HG03095 (cell line): ENCODE results near the gene PM20D2.

Source experiments
- ATAC-seq: cut with Tn5 transposase; IDR thresholded peaks from one replicate; pipeline ENCODE4 v1.9.1; 2021; ENCODE audit warnings: moderate library complexity; ENCODE audit not compliant: unreplicated experiment

Gene PM20D2

DNA sequence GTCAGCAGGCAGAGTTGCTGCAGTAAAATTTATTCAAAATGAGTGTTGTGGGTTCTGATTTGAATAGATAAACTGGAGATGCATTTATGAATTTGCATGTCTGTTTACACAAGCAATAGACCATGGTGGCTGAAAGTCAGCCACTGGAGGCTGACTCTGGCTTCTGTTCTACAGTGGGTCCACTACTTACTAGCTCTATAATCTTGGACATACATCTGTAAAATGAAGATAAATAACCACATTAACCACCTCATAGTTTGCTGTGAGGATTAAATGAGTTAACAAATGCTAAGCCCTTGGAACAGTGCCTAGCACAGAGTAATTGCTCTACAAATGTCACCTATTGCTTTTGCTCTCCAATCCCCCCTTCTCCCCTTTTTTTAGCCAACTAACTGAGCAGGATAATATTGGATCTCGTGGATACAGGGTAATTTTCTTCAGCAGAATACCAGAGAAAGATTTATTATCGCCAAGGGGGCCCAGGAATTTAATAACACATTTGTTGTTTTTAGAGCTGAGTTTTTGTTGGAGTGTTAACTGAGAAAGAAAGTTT is 1.4 kb upstream of the PM20D2 start:
- peak; percentile 39 for ATAC-seq

DNA sequence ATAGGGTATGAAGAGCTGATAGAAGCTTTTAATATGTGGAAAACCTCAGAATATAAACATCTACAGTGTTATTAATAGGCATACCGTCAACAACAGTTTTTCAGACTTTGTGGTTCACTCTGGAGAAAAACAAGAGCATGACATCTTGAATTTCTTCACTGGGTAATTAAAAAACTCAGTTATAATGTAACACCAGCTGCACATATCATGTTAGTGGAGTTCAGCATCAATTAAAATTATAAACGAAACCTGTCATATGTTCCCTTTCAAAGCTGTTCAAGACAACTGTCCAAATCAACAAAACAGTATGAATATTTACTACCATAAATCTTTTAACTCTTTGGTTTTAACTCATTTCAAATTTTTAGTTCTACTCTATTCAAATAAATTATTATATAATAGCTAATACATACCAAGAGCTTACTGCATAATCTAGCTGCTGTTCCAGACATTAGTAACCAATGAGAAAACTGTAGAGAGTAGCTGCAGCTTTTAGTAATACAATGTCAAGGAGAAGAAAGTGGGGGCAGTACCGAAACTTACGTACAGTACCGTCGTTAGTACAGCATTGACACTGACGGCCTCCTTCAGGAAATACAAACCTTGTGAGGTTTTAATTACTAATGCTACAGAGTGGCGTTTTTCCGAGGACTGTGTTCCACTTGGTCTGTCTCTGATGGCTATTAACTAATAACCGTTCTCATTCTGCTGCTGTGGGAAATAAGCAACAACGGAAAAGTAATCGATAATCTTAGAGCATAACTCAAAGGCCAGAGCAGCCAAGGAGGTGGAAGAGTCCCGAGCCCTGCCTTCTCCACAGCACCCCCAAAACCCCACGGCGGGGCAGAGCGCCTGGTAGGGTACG is 532 bp upstream of the PM20D2 start:
- ATAC-seq = peak; percentile 71

DNA sequence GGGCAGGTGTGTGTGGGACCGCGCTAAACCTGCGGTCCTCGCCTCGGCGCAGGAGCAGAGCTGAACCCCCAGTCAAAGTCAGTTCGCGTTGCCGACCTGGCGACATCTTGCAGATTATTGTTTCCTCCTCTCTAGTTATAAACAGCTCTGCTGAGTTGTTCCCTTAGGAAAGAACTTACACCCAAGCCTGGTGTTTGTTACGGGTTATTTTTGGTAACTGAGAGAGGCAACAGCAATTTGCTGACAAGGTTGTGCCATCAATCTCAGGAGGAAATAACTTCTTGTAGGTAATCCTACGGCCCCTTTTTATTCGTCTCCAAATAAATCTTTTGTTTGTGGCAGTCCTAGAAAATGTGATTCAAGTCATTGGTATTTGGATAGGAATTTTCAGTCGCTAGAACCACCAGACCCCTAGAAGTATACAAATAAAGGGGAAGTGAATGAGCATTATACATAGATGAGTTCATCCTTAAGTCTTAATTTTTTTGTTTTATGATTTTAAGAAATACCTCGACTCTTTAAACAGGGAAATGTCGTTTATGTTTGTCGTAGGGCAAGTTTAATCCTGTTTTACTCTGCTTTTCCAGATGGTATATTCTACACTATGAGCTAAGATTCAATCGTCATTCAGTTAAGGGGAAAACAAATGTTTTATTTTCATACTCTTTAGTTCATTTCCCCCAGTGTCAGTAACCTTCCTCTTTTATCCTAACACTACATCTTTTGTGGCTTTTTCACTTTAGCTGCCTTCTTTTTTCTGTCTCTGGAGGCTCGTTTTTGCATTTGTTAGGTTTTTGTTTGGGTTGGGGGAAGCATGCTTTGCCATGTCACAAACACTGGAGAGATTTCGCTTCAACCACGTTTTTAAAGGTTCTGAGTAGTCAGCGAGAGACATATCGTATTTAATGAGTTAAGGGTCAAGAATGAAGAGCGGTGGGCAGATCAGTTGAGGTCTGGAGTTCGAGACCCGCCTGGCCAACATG is 1.2 kb downstream of the PM20D2 start:
- ATAC-seq = peak; percentile 24

DNA sequence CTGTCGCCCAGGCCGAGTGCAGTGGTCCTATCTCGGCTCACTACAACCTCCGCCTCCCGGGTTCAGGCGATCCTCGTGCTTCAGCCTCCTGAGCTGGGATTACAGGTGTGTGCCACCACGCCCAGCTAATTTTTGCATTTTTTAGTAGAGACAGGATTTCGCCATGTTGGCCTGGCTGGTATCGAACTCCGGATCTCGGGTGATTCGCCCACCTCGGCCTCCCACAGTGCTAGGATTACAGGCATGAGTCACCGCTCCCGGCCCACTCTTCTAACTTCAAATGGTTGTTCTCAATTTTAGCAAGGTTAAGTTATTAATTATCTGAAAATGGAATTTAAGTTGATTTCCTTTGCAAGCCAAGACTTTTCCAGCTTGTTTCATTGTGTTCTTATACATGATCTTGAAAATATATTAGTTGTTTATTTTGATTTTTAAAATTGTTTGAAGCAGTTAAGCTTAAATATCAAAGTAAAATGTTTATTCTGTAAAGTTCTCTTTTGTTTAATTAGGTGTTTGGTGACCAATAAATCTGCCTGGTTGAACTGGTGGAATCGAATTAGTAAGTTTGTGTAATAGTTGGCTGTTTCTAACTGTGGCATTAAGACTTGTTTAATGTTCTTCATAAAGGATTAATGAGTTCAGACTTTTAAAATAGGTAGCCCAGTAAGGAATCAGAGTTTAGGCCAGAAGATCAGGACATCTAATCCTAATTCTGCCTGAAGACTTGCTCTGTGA is 2.3 kb downstream of the PM20D2 start:
- ATAC-seq = no peak

DNA sequence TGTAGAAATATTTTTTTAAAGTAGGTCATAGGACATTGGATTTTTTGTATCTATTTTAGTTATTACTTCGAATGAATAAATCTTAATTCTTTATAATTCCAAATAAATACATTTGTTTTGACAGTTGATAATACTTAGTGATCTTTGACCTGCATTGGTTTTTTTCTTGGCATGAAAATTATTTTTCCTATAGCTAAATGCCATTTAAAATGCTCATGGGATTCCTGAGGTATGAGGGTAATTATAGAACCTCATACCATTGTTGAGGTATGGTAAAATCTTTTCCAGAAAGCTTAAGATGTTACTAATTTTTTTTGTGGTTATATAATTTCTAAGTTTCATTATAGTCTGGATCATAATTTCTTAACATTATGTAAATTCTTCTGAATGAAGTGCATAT is 8.3 kb downstream of the PM20D2 start:
- no peak for ATAC-seq

DNA sequence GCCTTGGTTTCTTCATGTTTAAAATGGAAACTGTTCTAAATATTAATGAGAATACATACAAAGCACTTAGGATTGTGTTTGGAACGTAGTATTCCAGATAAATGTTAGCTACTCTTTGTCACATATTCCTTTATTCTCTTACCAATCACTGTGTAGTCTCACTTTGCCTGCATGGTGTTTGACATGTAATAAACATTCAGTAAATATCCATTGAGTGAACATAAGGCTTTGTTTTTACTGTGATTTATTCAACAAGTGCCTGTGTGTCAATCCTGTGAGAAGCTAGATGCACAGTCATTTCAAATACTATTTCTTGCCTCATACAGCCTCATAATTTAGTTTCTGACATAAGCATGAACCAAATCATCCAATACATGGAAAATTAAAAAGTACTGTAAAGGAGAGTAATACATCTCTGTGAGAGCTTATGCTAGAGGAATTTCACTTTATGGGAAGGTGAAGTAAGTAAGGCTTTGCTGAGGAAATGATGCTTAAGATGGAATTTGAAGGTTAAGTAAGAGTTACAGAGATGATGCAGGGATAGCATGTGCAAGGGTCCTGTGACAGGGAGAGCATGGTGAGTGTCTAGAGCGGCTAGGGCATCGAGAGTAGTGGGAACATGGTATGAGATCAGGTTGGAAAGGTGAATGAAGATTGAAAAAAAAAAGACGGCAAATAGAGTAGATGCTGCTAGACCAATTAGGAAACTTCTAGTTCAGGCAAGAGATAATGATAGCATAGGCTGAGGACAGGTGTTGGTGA is 14.7 kb downstream of the PM20D2 start:
- no peak for ATAC-seq

DNA sequence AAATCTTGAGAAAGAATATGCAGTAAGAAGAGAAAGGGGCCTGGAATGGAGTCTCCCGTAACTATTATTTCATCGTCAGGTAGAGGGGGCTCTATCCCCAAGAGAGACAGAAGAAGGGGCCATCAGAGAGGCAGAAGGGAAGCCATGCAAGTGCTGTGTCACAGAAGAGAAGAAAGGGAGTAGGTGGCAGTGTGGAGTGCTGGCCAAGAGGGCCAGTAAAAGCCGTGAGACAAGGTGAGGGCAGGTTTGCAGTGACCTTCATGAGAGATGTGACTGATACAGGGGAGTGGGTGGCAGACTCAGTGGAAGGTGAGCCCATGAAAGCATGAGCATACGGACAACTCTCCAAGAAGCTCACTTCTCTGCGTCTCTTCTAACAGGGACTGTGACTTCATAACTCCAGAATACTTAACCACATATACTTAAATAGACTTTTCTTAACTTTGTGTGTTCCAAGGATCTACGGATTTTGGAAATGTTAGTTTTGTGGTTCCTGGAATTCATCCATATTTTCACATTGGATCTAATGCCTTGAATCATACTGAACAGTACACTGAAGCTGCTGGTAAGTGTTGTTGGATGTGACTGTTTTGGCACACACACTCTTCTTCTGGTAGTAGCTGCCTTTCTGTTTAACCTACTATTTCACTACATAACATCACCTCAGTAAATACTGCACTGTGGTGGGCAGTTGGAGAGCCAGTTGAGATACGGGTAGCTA is 15.6 kb downstream of the PM20D2 start:
- ATAC-seq = no peak

DNA sequence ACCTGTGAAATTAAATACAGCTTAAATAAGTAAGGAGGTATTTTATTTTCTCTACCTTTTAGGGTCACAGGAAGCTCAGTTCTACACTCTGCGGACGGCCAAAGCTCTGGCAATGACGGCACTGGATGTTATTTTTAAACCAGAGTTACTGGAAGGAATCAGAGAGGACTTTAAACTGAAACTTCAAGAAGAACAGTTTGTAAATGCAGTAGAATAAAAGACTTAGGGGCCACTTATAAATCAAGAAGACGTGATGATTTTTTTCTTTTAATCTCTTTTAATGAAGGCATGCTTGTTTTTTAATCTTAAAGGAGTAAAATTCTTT is 16.2 kb downstream of the PM20D2 start:
- ATAC-seq = no peak

DNA sequence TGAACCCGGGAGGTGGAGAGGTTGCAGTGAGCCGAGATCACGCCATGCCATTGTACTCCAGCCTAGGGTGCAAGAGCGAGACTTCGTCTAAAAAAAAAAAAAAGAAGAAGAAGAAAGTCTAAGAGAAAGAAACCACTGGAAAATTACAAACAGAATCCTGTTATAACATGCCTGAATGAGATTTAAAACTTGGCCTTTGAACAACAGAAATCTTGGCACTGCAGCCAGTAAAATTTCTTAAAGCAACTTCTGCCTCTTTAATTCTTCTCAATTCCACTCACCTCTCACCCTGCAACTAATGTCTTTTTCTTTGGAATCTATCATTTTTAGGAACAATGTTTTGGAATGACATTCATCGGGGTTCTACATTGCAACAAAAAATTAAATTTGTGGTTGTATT is 26.3 kb downstream of the PM20D2 start:
- ATAC-seq = no peak

DNA sequence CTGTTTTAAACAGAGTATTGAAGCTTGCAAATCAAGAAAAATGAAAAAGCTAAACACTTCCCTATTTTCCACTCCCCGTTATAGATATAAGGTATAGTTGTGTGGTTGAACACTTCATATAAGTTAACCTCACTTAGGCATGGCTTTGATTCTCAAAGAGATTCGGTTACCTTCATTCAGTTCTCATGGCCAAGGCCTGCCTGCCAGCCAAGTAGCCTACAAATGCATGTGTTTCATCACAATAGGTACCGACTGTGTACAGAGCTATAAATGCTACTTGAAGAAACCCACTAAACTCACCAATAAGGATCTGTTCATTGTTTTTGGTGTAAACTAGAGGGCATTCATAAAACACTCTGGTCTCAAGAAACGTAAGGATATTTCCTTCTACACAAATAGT is 27.8 kb downstream of the PM20D2 start:
- no peak for ATAC-seq

DNA sequence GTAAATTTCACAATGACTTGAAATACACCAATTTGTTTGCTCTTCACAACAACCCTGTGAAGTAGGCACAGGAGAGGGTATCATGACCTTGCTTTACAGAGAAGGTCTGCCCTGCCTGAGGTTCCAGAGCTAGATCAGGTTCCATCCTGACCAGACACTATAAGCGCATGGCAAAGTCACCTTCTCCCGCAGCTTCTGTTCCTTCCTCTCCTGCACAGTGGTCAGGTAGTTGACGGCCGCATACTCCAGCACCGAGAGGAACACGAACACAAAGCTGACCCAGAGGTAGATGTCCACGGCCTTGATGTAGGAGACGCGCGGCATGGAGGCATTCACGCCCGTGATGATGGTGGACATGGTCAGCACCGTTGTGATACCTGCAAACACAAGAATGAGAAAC is 34.3 kb downstream of the PM20D2 start:
- ATAC-seq = no peak

DNA sequence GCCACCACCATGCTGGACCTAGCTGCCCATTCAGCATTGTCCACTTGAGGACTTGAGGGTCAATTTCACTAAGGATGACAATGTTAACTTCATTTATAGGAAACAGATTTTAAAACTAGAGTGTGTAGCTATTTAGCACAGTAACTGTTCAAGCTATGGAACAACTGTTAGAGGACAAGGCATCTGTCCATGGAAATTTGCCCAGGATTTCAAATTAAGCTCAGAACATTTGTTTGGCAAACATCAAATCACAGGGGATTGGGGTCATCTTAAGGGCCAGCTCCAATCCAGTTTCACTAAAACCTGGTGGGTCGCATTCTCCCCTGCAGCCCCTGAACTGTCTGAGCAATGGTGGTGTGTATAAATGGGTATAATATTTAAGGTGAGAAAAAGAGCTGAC is 35.1 kb downstream of the PM20D2 start:
- ATAC-seq = no peak

DNA sequence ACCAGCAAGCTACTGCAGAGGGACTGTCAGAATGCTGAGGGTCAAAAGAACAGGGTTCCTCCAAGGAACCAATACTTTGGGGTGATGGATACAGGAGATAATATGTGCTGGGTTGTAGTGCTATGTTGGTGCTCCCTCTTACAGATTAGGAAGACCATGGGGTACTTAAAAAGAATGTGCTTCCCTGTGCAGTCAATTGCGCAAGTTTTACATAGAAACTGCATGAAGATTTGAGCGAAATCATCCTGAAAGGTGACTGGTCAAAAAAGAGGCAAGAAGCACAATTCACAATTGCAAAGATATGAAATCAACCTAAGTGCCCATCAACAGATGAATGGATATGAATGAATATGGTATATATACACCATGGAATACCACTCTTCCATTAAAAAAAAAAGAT is 37.4 kb downstream of the PM20D2 start:
- ATAC-seq = no peak

DNA sequence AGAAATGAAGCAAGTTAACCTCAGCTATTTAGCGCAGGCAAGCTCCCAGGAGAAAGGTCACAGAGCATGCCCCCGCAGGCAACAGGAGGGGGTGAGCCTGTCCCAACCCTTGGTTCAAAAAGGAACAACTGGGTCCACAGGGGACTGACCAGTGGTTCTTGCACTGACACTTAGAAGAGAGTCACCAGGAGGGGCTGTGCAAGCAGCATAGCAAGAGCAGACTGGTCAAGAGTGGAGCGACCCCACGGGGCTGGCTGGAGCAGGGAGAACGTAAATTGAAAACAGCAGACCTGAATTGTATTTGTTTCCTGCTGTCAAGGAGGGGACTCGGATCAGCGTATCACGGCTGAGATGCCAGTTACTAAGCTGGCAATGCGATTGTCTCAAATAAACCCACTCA is 38.5 kb downstream of the PM20D2 start:
- no peak for ATAC-seq

DNA sequence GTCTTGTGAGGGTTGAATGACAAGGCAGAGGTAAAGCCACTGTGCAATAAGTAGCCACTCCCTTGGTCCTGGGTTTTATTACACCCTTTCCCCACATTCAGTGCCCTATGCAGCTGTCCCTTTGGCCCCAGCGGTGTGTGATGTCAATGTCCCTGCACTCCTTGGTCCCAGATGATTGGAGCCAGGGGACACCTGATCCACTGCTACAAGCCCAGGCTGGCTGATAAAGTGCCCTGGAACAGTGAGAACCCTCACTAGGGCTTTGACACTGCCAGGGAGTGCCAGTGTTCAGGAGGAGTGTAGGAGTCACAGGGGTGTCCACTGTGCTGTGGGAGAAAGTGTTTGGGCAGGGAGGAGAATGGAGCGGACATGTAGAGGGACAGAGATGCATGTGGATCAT is 40.9 kb downstream of the PM20D2 start:
- no peak for ATAC-seq

DNA sequence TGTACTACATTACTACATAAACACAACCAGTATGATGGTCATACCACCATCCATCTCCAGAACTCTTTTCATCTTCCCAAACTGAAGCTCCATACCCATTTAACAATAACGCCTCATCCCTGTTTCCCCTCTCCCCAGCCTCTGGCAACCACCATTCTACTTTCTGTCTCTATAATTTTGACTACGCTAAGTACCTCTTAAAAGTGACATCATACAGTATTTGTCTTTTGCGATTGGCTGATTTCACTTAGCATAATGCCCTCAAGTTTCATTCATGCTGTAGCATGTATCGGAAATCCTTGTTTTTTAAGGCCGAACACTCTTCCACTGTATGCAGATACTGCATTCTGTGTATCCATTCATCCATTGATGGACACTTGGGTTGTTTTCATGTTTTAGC is 41.6 kb downstream of the PM20D2 start:
- no peak for ATAC-seq

DNA sequence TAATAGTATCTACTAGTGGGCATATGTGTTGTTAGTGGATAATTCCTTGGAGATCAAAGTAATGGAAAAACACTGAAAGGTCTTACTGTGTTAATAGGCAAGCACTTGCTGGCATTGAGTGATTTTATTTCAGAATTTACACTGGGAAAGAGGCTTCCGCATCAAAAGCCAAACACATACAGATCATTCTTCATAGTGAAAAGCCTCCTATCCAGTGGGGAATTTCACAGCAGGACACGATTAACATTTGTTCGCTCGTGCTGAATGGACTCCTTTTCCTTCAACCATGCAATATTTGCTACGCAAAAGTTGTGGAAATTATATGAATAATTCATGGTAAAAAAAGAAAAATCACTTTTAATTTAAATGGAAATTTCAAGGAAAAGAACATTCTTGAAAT is 44.9 kb downstream of the PM20D2 start:
- no peak for ATAC-seq

DNA sequence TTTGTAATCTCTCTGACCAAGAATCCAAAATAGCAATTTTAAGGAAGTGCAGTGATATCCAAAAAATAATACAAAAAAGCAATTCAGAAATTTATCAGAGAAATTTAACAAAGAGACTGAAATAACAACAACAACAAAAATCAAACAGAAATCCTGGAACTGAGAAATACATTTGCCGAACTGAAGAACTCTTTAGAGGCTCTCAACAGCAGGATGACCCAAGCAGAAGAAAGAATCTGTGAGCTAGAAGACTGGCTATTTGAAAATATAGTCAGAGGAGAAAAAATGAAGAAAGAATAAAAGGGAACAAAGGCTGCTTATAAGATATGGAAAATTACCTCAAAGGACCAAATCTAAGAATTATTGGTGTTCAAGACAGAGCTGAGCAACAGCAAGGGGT is 48.7 kb downstream of the PM20D2 start:
- no peak for ATAC-seq

DNA sequence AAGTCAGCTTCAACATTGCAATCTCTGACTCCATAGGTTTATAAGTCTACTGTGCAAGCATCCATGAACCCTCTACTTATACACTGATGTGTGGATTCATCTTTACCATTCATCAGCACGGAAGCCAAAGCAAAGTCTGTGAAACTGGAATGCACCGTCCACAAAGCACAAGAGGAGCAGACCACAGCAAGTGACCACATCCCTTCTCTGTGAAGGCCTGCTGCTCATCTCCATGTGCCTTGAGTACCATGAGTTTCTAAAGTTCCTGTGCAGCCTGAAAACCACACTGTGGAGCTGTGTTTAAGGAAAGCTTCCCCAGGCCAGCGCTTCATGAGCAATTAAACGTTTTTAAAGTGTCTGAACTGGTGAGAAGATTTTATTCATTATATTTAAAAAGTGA is 51.3 kb downstream of the PM20D2 start:
- ATAC-seq = no peak

DNA sequence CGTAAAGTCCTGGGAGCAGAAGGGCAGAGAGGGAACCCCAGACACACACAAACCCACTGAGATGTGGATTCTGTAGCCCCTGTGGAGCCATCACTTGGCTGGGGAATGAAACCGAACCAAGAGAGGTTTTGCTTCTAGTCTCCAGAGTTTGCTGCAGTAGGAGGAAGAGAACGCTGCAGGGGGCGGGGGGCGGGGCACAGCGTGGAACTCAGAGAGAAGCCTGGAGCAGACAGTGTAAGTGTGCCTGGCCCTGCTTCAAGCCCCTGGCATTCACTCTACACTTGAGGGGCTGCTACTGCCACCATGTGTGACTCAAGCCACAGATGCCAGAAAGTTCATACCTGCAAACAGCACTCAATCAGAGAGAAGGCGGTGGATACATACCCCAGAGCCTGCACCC is 52.4 kb downstream of the PM20D2 start:
- ATAC-seq = no peak
